AG10803 (cell line): ENCODE results near the gene SCAANT1.
A peak's percentile ranks its signal among the peaks of the same experiment; 100 is the strongest.

Source experiments
- DNase-seq: peaks from one replicate; pipeline ENCODE4 v3.0.0; 2010; ENCODE audit warnings: low read depth
- H3K4me3 ChIP-seq: 2 replicates; pipeline ENCODE4 v1.5.1; 2011; ENCODE audit warnings: mild to moderate bottlenecking, low read length, control low read depth
- TF ChIP-seq, protein P1 (sequence below): conservative IDR thresholded peaks from 2 replicates; pipeline ENCODE4 v1.5.1; 2011; ENCODE audit warnings: mild to moderate bottlenecking, low read length, control low read depth, inconsistent platforms

SCAANT1 gene

DNA sequence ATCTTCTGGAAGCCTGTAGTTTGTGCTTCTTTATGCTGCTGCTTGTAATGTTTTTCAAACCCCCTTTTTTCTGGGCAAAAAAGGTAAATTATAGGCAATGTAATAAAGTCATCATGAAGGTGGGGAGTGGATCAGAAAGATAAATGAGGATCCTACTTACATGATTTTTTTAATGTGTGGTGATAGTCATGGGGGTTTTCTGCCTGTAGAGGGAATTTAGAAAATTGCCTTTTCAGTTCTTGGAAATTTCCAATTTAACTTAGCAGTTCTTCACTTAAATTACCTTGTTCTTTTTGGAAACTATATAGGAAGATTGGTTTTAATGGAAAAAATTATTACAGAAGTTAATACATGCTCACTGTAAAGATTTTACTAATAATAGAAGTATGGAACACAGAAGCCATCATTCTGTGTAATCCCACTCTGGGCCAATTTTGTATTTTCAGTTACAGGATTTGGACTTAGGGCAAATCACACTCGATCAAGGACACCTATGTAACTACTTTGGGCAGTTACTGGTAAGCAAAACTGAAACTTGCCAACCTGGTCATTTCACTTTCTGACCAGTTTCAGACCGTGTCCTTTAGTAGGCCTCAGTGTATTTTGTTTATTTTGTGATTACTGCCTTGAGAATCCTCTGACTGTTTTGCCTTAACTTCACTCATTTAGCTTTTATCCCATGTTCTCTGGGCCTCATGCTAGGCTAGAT lies 10.5 kb upstream of the SCAANT1 start:
- TF ChIP-seq, protein P1, sequence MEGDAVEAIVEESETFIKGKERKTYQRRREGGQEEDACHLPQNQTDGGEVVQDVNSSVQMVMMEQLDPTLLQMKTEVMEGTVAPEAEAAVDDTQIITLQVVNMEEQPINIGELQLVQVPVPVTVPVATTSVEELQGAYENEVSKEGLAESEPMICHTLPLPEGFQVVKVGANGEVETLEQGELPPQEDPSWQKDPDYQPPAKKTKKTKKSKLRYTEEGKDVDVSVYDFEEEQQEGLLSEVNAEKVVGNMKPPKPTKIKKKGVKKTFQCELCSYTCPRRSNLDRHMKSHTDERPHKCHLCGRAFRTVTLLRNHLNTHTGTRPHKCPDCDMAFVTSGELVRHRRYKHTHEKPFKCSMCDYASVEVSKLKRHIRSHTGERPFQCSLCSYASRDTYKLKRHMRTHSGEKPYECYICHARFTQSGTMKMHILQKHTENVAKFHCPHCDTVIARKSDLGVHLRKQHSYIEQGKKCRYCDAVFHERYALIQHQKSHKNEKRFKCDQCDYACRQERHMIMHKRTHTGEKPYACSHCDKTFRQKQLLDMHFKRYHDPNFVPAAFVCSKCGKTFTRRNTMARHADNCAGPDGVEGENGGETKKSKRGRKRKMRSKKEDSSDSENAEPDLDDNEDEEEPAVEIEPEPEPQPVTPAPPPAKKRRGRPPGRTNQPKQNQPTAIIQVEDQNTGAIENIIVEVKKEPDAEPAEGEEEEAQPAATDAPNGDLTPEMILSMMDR = no peak
- no peak overlapping the region for H3K4me3 ChIP-seq
- no peak for DNase-seq

DNA sequence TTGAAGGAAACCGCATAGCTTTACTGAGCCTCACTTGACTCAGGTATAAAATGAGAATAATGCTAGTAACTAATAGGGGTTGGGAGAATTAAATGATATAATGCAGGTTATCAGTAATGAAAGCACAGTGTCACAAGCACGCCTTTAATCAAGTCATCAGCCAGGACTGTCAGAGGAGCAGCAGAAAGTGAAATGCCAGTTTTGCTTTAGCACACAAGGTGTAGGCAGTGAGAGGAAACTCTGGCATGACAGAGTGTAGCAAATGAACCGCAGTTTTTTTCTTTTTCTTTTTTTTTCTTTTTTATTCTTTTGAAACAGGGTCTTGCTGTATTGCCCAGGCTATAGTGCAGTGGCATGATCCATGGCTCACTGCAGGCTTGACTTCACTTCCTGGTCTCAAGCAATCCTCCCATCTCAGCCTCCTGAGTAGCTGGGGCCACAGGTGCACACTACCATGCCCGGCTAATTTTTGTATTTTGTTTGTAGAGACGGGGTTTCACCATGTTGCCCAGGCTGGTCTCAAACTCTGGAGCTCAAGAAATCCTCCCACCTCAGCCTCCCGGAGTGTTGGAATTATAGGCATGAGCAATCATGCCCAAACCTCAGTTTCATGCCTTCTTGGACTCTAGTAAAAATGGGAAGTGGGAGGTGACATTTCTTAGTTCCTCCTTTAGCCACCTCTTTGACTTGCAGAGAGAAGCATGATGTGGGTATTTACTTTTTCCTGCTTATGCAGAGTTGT lies 9.7 kb upstream of the SCAANT1 start:
- DNase-seq = no peak
- TF ChIP-seq, protein P1 = no peak
- no peak overlapping the region for H3K4me3 ChIP-seq

DNA sequence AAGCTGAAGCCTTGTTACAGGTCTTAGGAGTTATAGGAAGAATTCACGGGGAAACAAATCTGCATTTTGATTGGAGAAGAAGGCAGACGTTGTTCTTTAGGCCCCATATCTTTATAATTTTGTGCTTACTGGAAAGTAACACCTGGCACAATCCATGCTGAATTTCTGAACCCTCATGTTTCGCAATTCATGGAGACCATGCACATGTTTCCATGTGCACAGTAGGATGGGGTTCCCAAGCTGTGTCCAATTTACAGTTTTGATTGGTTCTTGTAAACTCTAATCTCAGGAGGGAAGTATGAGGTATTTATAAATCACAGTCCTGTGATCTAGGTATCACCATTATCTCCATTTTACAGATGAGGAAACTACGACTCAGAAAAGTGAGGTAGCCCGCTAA lies 7.8 kb upstream of the SCAANT1 start:
- H3K4me3 ChIP-seq = no peak overlapping the region
- TF ChIP-seq, protein P1 = no peak

DNA sequence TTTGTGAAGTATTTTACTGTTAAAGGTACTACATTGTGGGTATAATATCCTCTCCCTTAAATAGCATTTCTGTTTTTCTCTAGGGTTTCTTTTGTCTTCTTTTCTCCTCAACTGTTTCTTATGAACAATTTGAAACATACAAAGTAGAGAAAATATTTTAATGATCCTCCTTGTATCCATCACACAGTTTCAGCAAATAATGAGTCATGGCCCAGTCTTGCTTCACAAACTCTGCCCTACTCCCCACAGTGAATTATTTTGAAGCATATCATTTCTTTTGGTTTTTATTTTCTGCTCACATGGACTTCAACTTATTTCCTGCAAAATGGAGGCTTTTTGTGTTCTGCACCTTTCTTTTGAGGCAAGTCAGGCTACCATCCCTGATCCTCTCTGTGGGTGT lies 6.1 kb upstream of the SCAANT1 start:
- TF ChIP-seq, protein P1 = no peak
- DNase-seq = peak; percentile 66
- no peak overlapping the region for H3K4me3 ChIP-seq

More for the DNA sequence above, 7.8 kb upstream of the SCAANT1 start:
- no peak for DNase-seq

DNA sequence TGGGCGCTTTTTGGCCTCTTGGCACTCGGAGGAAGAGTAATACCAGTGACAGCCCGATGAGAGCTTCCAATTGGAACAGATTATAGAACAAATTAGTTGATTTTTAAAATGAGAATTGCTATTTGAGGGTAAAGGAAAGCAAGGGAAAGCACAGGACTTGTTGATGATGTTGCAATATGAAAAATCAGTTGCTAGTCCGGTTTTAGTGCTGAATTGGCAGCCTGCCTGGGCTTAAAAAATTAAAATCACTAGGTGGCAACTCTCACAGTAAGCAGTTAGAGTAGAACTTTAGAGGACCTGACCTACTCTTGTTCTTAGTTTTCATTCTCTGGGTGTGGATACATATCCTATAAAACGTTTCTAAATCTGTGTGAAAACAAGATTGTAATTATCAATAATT lies 2.1 kb upstream of the SCAANT1 start:
- peak; percentile 66 for DNase-seq
- no peak overlapping the region; the same call in 1 of the 2 replicates for H3K4me3 ChIP-seq
- TF ChIP-seq, protein P1 = 0 out of 2 replicates have a peak, but pooled peaks have one; percentile 21

DNA sequence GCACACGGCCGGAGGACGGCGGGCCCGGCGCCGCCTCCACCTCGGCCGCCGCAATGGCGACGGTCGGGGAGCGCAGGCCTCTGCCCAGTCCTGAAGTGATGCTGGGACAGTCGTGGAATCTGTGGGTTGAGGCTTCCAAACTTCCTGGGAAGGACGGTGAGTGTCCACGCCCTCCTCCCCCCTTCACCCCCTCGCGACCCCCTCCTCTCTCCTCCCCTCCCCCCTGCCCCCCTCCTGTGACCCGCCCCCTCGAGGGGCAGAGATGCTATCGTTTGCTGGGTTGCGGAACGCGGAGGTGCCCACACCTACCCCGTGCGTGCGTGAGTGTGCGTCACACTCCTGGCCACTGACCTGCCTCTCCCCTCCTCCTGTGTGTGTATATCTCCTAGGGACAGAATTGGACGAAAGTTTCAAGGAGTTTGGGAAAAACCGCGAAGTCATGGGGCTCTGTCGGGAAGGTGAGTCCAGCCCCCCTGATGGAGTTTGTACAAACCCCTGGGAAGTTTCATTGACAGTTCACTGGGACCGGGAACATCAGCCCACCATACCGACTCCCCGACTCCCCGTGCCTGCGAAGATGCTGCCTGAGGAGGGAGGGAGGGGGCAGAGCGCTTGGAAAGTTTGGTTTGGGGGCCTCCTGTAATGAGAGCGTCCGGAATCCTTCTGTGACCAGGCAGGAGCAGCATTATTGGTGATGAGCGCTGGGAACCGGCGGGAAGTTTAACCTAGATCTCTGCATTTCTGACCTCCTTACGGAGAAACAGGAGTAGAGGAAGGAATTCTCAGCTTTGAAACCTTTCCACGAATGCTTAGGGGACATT lies 795 bp upstream of the SCAANT1 start:
- H3K4me3 ChIP-seq = peak overlapping the region; percentile 75
- peak; percentile 45 for DNase-seq
- TF ChIP-seq, protein P1 = no peak
